ENCODE measurements around the gene SYT1.

SYT1 gene

DNA sequence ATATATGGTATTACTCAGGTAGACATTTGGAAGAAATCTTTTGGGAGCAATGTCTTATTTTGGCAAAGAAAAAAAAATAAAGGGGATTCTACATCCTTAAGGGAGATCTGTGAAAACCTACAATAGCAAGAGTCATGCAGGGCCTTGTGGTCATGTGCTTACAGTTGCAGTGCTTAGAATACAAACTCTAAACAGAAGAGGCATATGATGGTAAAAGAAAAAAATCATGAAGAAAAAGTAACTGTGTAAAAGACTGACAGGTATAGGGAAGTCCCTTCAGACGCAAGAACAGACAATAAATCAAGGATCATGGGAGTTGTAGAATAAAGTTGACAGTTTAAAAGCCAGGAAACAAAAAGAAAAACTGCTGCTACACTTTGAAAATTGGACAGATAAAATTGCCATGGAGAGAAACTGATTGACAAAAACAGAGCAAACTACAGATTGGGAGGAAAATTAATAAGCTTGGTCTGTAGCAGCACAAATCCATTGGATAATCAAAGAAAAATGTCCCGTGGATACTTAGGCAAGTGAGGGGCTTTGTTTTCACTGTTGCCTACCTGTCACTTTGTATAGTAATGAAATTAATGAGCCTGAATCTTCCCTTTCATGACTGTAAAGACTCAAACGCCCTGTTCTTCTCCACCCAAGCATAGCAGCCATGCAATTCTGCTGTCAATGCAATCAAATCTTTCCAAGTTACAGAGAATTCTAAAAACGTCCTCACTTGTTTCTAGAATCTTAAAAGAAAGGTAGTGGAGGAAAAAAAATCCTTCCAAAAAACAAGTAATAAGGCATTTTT, 402.0 kb downstream of the SYT1 start:
- no peak for TF ChIP-seq ZFX (IDR thresholded peaks at IDR 0.05; ENCODE audit: borderline replicate concordance)
- TF ChIP-seq, protein P1, sequence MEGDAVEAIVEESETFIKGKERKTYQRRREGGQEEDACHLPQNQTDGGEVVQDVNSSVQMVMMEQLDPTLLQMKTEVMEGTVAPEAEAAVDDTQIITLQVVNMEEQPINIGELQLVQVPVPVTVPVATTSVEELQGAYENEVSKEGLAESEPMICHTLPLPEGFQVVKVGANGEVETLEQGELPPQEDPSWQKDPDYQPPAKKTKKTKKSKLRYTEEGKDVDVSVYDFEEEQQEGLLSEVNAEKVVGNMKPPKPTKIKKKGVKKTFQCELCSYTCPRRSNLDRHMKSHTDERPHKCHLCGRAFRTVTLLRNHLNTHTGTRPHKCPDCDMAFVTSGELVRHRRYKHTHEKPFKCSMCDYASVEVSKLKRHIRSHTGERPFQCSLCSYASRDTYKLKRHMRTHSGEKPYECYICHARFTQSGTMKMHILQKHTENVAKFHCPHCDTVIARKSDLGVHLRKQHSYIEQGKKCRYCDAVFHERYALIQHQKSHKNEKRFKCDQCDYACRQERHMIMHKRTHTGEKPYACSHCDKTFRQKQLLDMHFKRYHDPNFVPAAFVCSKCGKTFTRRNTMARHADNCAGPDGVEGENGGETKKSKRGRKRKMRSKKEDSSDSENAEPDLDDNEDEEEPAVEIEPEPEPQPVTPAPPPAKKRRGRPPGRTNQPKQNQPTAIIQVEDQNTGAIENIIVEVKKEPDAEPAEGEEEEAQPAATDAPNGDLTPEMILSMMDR (IDR thresholded peaks at IDR 0.05), result no peak

DNA sequence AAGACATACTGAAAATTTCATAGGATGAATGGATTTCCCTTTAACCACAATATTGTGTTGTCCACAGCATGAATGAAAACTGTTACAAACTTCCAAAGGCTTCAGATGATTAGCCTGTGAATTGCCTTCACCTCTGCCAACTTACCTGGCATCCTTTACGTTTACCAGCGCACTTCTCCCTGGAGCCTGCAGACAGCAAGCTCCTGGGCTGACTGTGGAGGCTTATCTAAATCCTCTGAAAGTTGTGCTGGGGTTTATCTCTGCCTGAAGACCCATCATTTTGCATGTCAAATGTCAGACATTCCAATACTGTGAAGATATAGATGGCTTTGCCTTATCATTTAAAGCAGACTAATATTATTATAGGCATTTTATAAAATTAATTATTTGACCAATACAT, 403.0 kb downstream of the SYT1 start:
- H3K27ac ChIP-seq, result no peak overlapping the region
- no peak for TF ChIP-seq ZFX (IDR thresholded peaks at IDR 0.05; ENCODE audit: borderline replicate concordance)
- TF ChIP-seq, protein P1 (IDR thresholded peaks at IDR 0.05), result no peak

More for the DNA sequence above, 402.0 kb downstream of the SYT1 start:
- no peak overlapping the region for H3K27ac ChIP-seq

DNA sequence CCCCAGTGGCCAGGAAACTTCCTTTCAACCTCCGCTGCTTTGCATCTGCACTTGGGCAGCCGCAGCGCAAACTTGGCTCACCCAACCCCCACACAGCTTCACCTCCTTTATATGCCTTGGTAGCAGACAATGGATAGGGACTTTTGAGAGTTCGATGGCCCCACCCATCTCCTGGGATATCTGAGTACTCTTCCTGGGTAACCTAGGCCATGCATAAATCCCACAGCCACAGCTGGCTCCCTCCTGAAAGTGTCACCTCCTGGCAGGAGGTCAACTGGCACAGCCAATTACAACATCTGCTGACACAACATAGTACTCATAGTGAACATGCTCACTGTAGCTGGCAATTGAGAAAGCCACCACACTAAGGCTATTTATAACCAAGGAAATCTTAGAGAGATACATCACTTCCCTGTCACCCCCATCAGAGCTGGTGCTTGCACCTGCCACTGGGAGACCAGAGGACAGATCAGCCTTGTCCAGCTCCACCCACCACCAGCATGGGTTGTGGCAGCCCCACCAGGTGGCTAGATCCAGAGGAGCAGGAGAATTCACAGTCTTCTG, 410.0 kb downstream of the SYT1 start:
- TF ChIP-seq, protein P1 (IDR thresholded peaks at IDR 0.05), result no peak
- TF ChIP-seq ZFX (IDR thresholded peaks at IDR 0.05; ENCODE audit: borderline replicate concordance), result no peak
- no peak overlapping the region for H3K27ac ChIP-seq

DNA sequence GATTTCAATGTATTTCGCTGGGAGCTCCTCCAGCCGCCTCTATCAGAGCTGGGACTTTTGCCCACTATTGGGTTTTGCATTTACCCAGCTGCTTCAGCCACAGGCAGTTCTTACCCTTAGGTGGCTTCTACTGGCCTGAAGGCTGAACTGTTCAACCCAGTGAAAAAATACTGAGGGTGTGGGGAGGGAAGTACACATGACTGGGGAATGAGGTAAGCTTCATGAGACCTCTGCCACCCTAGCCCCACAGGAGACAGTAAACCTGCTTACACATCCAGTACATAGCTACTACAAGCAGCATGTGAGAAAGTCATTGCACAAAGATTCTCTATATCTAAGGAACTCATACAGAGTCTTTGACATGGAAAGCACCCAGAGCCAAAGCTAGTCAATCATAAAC, 411.1 kb downstream of the SYT1 start:
- TF ChIP-seq, protein P1 (IDR thresholded peaks at IDR 0.05), result no peak
- TF ChIP-seq ZFX (IDR thresholded peaks at IDR 0.05; ENCODE audit: borderline replicate concordance), result no peak
- no peak overlapping the region for H3K27ac ChIP-seq

DNA sequence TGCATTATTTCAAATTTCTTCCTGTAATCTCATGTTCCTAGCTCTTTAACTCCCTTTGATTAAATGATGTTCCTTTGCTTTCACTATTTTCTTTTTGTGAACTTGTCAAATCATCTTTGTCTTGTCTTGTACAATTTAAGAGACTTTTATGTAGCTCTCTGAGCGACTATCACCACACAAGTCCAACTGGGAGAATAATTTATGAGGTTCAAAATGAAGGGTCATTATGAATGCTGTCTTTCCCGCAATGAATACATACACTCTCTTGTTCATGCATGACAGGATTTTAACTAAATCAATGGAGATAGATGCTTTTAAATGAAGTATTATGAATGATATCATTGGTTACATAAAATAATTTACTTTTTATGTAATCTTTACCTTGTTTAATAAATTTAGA, 418.8 kb downstream of the SYT1 start:
- H3K27ac ChIP-seq, result no peak overlapping the region
- TF ChIP-seq, protein P1 (IDR thresholded peaks at IDR 0.05), result no peak
- no peak for TF ChIP-seq ZFX (IDR thresholded peaks at IDR 0.05; ENCODE audit: borderline replicate concordance)

DNA sequence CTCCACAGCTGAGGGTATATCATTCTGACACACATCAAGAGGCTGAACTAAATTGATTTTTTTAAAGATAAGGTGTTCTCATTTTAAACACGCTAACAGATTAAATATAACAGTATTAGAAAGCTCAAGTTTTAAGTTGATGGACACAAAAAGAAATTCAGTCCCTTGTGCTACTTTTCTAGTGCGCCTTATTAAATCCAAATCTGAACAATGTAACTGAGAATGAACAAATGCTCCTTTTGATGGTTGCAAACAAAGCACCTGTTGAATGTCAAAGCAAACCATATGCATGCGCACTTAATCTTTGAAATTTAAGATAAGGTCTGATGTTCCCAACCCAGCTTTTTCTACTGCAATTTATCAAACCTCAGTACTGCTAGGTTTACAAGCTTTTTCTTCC, 424.3 kb downstream of the SYT1 start:
- TF ChIP-seq ZFX (IDR thresholded peaks at IDR 0.05; ENCODE audit: borderline replicate concordance), result no peak
- TF ChIP-seq, protein P1 (IDR thresholded peaks at IDR 0.05), result no peak
- H3K27ac ChIP-seq, result no peak overlapping the region

DNA sequence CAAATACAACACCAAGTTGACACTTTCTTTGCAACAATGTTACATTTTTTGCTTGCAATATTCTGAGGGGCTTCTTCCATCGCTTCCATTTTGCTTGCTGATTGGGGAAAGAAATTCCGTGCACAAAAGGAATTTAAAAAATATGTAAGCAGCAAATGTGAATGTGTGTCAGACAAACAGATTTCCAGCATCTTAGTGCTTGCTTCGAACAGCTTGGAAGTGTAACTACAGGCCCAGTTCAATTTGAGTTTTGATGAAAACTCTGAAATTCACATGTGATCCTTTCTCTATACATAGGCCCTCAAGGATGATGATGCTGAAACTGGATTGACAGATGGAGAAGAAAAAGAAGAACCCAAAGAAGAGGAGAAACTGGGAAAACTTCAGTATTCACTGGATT, 427.1 kb downstream of the SYT1 start:
- H3K27ac ChIP-seq, result no peak overlapping the region
- TF ChIP-seq, protein P1 (IDR thresholded peaks at IDR 0.05), result no peak
- TF ChIP-seq ZFX (IDR thresholded peaks at IDR 0.05; ENCODE audit: borderline replicate concordance), result no peak

Data from 22Rv1 (cell line).